ENCODE results near the gene SHOX.

GRCh38 chrX:629230-630006, 1.2 kb upstream of the SHOX start:
- TF ChIP-seq CTCF (IDR thresholded peaks at IDR 0.05) (no peak), EZH2 (IDR thresholded peaks at IDR 0.05) (no peak), EZH2phosphoT487 (IDR thresholded peaks at IDR 0.05) (no peak)

Data from neural progenitor cell (in vitro differentiated cells).